Body of pancreas (tissue), 4 donors: ENCODE measurements around the gene KRTAP17-1.

Experiments used
- CTCF ChIP-seq, 7 experiments: fragments of 450-650 bp in 4 of 7; fragments of 200-600 bp in 3 of 7; sonication (generic) in 3 of 7; IDR thresholded peaks; one replicate each; pipeline ENCODE4 v1.5.1; 2016 to 2019; ENCODE audit warnings: antibody characterized with exemption in 7 of 7
- POLR2A ChIP-seq, 3 donors: fragments of 450-650 bp; IDR thresholded peaks; one replicate each; pipeline ENCODE4 v1.6.1; 2016; ENCODE audit warnings: antibody characterized with exemption in 3 of 3, mild to moderate bottlenecking in 2 of 3

GRCh38 chr17:41338961-41339485, 23.5 kb upstream of the KRTAP17-1 start:
- TF ChIP-seq CTCF (IDR thresholded peaks at IDR 0.05) (no peak), POLR2A (IDR thresholded peaks at IDR 0.05) (no peak)
